ENCODE results near the gene NRP1.

The NRP1 gene

DNA sequence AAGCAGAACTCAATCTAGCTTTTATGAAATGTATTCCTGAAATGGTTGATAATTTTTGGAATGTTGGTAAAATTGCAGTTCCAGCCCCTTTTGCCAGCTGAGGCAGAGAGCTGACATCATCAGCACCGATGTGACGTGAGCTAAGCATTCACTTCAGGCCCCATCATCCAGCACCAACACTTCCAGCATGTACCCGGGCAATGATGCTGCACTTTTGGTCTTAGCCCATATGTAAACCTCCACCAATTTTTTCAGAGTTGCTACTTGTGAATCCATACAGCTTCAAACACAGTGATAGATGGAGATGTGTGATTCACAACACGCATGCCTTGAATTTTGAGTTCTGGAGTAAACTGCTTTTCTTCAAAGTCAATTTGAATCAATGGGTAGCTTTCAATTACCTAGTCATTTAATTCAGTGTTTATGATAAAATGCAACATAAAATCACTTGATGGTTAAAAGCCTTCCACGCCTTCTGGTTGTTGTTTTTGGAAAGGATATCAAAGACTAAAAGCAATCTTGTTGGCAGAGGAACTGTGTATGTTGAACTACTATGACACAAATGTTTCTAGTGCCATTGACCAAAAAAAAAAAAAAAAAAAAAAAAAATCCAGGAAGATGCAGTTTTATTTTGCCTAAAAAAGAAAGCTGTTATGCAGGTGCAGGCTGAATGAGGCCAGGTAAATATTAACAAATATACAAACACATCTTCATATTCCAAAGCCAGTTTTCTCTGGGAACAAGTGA is 73.9 kb downstream of the NRP1 start:
- no peak for DNase-seq (ENCODE audit: low spot score)

- DNase-seq (ENCODE audit: low spot score): no peak
These were observed 75.5 kb downstream of the NRP1 start for GRCh38 chr10:33258967-33259366.

- DNase-seq (ENCODE audit: low spot score): no peak
These were observed 76.9 kb downstream of the NRP1 start for GRCh38 chr10:33257439-33258080.

GRCh38 chr10:33256458-33256857 is 78.0 kb downstream of the NRP1 start:
- DNase-seq (ENCODE audit: low spot score): no peak

GRCh38 chr10:33254556-33255160 is 79.8 kb downstream of the NRP1 start:
- DNase-seq (ENCODE audit: low spot score): no peak

- DNase-seq (ENCODE audit: low spot score): no peak
These were observed 81.1 kb downstream of the NRP1 start for GRCh38 chr10:33253411-33253810.

- DNase-seq (ENCODE audit: low spot score): no peak
These were observed 81.7 kb downstream of the NRP1 start for GRCh38 chr10:33252794-33253203.

DNA sequence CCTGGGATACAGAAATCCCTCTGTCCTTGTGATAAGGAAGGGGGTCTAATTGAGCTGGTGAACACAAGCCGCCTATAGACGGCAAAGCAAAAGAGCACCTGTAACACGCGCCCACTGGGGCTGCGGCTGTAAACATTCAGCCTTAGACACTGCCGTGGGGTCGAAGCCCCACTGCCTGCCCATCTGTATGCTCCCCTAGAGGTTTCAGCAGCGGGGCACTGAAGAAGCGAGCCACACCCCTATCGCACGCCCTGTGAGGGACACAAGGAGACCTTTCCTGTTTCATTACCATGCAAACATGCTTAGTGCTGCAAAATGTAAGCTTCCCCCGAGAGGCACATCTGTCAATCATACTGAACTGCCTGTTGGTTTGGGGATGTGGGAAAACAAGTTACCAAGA is 82.1 kb downstream of the NRP1 start:
- DNase-seq (ENCODE audit: low spot score): no peak

DNA sequence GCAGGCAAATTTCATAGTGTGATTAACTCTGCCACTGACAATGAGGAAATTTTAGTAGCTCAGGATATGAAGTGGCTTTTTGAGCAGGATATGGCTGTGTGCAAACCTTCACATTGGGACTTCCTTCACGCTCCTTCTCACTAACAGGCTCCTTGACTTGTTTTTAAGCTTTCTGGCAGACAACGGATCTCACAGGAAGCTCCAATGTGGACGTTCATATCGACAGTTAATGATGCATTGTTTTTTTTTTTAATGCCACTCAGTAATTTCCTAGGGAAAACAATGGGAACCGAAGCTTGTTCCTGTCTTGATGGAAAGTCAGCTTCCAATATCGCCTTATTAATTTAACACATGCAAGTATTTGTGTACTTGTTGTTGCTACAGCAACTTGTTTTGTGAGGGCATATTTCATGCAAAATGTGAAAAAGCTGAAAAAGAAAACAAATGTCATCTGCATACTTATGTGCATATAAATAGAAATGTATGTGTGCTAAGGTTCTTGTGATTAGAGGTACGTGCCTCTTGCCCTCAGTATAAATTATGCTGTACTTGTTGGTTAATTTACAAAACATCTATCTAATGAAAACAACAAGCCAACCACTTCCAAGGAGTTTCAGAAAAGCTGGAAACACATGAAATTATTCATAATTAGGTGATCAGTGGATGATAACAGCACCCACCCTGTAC is 84.7 kb downstream of the NRP1 start:
- DNase-seq (ENCODE audit: low spot score): no peak

DNA sequence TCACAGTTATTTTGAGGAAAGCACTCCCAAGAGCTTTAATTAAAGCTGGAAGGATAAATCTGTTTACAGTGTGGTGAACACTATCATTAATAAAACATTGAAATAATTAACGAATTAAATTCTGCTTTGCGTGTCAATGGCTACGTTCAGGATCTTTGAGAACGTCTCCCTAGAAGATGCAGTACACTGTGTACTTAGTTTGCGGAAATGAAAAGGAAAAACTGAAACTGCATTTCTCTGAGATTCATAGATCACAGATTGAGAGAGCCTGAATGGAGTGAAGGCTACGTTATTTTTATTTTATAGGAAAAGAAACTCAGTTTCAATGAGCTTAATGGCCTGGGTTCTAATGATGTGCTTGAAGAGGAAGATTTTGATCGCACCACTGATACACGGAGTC is 85.3 kb downstream of the NRP1 start:
- DNase-seq (ENCODE audit: low spot score): no peak

GRCh38 chr10:33248638-33249037 is 85.8 kb downstream of the NRP1 start:
- no peak for DNase-seq (ENCODE audit: low spot score)

GRCh38 chr10:33247221-33247922 is 87.1 kb downstream of the NRP1 start:
- no peak for DNase-seq (ENCODE audit: low spot score)

- no peak for DNase-seq (ENCODE audit: low spot score)
These were observed 89.1 kb downstream of the NRP1 start for GRCh38 chr10:33245343-33245742.

- DNase-seq (ENCODE audit: low spot score): no peak
These were observed 90.0 kb downstream of the NRP1 start for GRCh38 chr10:33244354-33244967.

DNA sequence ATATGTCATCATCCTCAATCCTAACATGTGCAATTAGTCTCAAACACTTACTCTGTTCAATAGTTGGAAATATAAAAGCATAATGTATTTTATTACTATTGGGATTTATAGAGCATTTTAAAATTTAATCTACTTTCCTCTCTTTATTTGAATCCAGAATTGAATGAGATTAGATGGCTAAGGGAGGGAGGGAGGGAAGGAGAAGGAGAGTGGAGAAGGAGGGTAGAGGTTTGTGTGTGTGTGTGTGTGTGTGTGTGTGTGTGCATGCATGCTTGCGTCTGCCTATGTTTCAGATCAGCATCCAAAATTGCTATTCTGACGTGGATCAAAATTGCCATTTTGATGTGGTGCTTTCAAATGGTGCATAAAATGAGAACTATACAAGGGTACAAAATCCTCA is 90.8 kb downstream of the NRP1 start:
- no peak for DNase-seq (ENCODE audit: low spot score)

DNA sequence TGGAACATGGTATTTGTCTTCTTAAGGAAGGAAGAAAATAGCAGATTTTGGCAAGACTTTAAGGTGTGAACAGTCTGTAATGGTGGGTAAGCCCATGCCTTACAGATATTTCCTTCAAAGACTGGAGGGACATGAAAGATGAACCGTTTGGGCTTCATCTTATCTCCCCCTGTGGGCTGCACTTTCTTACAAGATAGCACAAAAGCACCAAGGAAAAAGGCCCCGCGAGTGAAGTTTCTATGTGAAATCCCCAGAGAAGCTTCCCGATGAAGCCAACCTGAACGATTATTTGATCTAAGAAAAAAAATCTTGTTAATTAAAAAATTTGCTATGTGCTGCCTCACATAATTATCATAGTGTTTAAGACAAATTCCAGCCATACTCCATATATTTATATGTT is 91.5 kb downstream of the NRP1 start:
- no peak for DNase-seq (ENCODE audit: low spot score)

GRCh38 chr10:33241351-33241750 is 93.1 kb downstream of the NRP1 start:
- no peak for DNase-seq (ENCODE audit: low spot score)

GRCh38 chr10:33240931-33241330 is 93.5 kb downstream of the NRP1 start:
- DNase-seq (ENCODE audit: low spot score): no peak

DNA sequence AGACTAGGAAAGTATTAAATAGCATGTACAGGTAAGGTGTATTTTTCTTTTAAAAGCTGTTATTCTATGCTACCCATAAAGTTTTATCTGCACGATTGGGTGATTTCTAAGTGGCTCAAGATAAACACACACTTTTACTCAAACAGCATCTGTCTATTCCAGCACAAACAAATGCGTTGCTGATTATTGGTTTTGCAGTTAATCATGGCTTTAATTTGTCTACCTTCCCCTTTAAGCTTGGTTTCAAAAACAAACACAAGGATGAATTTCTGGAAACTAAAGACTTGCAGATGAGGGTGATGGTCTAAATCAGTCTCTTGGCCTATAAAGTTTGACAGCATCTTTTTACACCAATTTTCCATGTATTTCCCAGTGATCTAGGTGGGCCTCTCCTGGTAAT is 94.2 kb downstream of the NRP1 start:
- DNase-seq (ENCODE audit: low spot score): no peak

DNA sequence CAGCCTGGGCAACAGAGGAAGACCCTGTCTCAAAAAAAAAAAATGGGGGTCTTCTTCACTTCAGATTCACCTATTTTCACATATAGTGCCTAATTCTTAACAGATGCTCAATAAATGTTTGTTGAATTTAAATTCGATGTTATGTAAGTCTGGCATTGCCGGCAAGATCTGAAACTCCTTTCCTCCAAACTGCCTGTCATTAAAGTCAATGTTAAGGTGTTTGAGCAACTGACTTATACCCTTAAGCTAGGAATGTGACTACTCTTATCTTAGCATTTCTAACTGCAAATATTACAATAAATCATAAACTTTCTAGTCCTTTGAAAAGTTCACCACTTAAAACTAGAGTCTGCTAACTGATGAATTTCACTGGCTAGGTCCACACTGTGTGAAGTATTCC is 95.2 kb downstream of the NRP1 start:
- DNase-seq (ENCODE audit: low spot score): no peak

- no peak for DNase-seq (ENCODE audit: low spot score)
These were observed 95.8 kb downstream of the NRP1 start for GRCh38 chr10:33238643-33239042.

All from germinal center (tissue), 1 donor.